Measurements from ENCODE around the gene E2F6. TPM values are rescaled to one million over a fixed set of nuclear protein-coding genes. Genes with fewer than 3 reads are reported as not detected.

The E2F6 gene
- total RNA-seq, 1 experiment from 2014 or later: 21.8 TPM

DNA sequence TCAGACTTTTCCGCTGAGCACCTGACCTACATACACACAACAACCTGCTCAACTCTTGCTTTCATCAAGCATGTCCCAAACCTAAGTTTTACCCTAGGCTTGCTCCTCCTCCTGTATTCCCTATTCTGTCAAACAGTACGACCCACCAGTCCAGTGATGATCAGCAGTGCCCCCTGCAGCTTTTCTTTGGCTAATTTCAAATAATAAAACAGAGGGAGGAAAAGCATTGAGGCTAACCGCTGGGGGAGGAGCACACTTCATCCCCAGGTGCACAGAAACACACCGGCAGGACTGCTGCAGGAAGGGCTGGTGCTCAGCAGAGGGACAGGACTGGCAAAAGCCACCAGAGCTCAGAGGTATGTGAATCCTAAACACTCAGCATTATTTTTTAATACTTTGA, 21.2 kb downstream of the E2F6 start:
- Mint-ChIP-seq H3K9me3 (peaks cover 21 to 27% of the 10 kb centered on the region in 2 experiments), H3K4me1 (no peaks in the 10 kb centered on the region), H3K36me3 (ENCODE audit: insufficient read depth in 1 of 3, low read depth in 3 of 3) (peaks cover 57 to 74% (median 58%) of the 10 kb centered on the region in 3 experiments), H3K27me3 (ENCODE audit: low read depth) (no peaks in the 10 kb centered on the region), H3K4me3 (no peak overlapping the region), H3K27ac (no peak overlapping the region)
- Histone ChIP-seq H4K20me1 (ENCODE audit: control insufficient read depth, insufficient read depth, insufficient read length) (no peaks in the 10 kb centered on the region), H2BK120ac (ENCODE audit: low read depth, low read length, poor library complexity, severe bottlenecking) (no peak overlapping the region), H3K4me1 (ENCODE audit: insufficient read depth, low read length) (no peaks in the 10 kb centered on the region), H4K5ac (ENCODE audit: insufficient read length, low read depth, low read length) (no peak overlapping the region), H3K9me3 (ENCODE audit: control insufficient read depth, low read depth, low read length) (no peaks in the 10 kb centered on the region), H3K4me2 (ENCODE audit: insufficient read depth, insufficient read length, low read length) (no peak overlapping the region), H3K27ac (ENCODE audit: insufficient read length, low read depth, low read length) (no peak overlapping the region), H3K79me2 (ENCODE audit: insufficient read depth, low read length) (no peaks in the 10 kb centered on the region), H2AK5ac (ENCODE audit: insufficient read length, low read length) (no peak overlapping the region), H3K9ac (ENCODE audit: extremely low read depth, insufficient read length, low read length) (no peak overlapping the region), H2BK12ac (ENCODE audit: insufficient read length, low read depth, low read length) (no peak overlapping the region), H3K79me1 (ENCODE audit: insufficient read depth, low read depth, low read length, poor library complexity, severe bottlenecking) (no peaks in the 10 kb centered on the region), H3K23ac (ENCODE audit: insufficient read length, low read depth, low read length) (no peak overlapping the region), H3K23me2 (ENCODE audit: insufficient read length, low read depth, low read length, poor library complexity, severe bottlenecking) (no peaks in the 10 kb centered on the region), H2BK5ac (ENCODE audit: insufficient read length, low read length) (no peak overlapping the region), H2BK15ac (ENCODE audit: low read depth, low read length) (no peak overlapping the region), H3K18ac (ENCODE audit: insufficient read length, low read depth, low read length) (no peak overlapping the region), H4K91ac (ENCODE audit: insufficient read length, low read depth, low read length) (no peak overlapping the region), H3K27me3 (ENCODE audit: insufficient read depth, low read length) (no peaks in the 10 kb centered on the region), H3K56ac (ENCODE audit: insufficient read length, low read depth, low read length) (no peak overlapping the region), H3K4ac (ENCODE audit: low read depth, low read length) (no peak overlapping the region), H2BK20ac (ENCODE audit: low read depth, low read length, poor library complexity, severe bottlenecking) (no peak overlapping the region), H3K14ac (ENCODE audit: insufficient read depth, low read length) (no peak overlapping the region), H3T11ph (ENCODE audit: low read length) (no peak overlapping the region), H2AFZ (ENCODE audit: low read length) (no peak overlapping the region), H4K8ac (replicated peaks; ENCODE audit: insufficient read length, low read depth, low read length) (no peak overlapping the region)
- TF ChIP-seq, protein P1, sequence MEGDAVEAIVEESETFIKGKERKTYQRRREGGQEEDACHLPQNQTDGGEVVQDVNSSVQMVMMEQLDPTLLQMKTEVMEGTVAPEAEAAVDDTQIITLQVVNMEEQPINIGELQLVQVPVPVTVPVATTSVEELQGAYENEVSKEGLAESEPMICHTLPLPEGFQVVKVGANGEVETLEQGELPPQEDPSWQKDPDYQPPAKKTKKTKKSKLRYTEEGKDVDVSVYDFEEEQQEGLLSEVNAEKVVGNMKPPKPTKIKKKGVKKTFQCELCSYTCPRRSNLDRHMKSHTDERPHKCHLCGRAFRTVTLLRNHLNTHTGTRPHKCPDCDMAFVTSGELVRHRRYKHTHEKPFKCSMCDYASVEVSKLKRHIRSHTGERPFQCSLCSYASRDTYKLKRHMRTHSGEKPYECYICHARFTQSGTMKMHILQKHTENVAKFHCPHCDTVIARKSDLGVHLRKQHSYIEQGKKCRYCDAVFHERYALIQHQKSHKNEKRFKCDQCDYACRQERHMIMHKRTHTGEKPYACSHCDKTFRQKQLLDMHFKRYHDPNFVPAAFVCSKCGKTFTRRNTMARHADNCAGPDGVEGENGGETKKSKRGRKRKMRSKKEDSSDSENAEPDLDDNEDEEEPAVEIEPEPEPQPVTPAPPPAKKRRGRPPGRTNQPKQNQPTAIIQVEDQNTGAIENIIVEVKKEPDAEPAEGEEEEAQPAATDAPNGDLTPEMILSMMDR (conservative IDR thresholded peaks at IDR 0.05): no peak
- DNase-seq: no peak
- no CpG with 5 or more reads among the region's 4 CpGs for WGBS (ENCODE audit: extremely low coverage, insufficient read length, low lambda C conversion rate)

All from H9 (cell line).